Right lung (tissue), 5 donors: ENCODE measurements around the gene TAOK1. TPM values are rescaled to one million over a fixed set of nuclear protein-coding genes. Genes with fewer than 3 reads are reported as not detected.

Experiments used
- DNase-seq, 2 donors: peaks; one replicate each; pipeline ENCODE4 v3.0.0-alpha.2; 2013
- polyA plus RNA-seq, 5 donors: library from polyadenylated mRNA; unstranded; fragments of 120-200 nt; gene quantifications; one replicate each; pipeline versions ENCODE4 v1.2.1 to v1.2.3, GENCODE V29; 2013; ENCODE audit warnings: inconsistent platforms in 1 of 5, low replicate concordance in 1 of 5; ENCODE audit not compliant: insufficient read length in 5 of 5, insufficient read depth in 1 of 5

TAOK1 gene
- polyA plus RNA-seq, 5 donors = 26.3 to 49.3 (median 40.6) TPM

DNA sequence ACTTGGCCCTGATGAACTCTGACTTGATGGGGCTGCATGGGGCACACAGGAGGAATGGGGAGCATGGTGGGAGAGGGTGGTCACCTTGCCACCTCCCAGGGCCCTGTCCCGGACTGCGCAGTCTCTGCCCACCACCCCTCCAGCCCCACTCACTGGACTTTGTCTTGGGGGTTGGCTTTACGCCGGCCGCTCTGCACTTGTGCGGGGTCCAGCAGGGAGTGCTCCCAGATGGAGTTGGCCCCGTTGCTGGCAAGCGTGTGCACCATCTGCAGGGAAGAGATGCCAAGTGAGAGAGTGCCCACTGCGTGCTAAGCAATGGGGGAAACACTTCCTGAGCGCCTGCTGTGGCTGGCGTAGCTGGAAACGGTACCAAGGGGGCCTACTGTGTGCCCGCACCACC, 192.6 kb downstream of the TAOK1 start:
- DNase-seq = no peak

GRCh38 chr17:29583324-29584248, 193.4 kb downstream of the TAOK1 start:
- no peak for DNase-seq

- DNase-seq = no peak
Measured at GRCh38 chr17:29584452-29585079, 194.4 kb downstream of the TAOK1 start.

- DNase-seq = no peak
Measured at GRCh38 chr17:29585080-29585751, 195.1 kb downstream of the TAOK1 start.

DNA sequence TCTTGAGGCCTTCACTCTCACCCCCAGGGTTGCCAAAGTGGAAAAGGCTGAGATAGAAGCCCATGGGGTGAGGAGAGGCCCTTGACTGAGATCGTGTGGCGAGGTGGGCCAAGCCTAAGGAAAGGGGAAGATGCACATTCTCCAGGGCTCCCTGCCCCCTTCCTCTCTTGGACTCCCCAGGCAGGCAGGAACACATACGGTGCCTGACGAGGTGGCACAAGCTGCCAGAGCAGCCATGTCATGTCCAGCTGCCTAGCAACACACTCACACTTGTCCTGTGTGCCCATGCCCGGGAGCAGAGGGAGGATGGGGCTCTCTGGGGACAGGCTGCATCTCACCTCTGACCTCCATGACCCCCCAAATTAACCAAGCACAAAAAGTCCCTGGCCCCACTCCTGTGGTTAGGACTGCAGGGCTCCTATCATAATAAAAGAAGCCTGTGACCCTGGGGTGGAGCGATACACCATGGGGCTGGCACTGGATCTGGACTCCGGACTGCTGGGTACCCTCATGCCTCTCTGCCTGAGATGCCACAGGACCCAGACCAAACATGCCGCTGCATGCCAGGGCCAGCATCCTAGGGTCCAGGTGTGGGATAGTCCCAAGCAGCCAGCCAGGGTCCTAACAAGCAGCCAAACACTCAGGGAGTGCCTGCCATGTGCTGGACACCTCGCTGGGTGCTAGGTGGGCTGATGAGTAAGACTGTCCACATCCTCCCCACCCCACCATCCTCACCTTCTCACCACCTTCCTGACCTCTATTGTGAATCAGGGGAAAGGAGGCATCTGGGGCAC, 196.7 kb downstream of the TAOK1 start:
- DNase-seq = no peak

- DNase-seq = no peak
Measured at GRCh38 chr17:29587591-29587990, 197.4 kb downstream of the TAOK1 start.

DNA sequence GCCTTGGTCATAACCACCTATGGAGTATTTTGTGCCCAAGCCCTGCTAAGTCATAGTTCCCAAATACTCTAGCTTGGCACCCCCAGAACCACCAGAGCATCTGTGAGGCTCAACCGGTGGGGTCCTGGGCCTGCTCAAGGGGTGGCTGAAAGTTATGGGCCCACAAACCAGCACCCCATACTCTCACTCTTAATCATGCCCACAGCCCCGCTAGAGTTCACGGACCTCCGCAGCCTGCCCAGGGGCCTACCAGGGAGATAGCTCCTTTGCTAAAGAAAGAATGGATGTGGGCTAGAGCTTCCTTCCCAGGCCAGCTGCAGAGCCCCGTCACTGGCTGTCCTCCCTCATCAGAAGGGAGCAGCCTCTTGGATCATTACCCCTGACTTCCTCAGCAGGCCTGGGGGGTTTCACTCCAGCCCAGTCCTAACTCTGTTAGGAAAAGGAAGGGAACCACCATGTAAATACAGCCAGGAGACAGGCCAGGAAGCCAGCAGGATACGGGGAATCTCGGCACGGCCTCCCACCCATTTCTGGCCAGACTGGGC, 197.9 kb downstream of the TAOK1 start:
- DNase-seq = no peak

DNA sequence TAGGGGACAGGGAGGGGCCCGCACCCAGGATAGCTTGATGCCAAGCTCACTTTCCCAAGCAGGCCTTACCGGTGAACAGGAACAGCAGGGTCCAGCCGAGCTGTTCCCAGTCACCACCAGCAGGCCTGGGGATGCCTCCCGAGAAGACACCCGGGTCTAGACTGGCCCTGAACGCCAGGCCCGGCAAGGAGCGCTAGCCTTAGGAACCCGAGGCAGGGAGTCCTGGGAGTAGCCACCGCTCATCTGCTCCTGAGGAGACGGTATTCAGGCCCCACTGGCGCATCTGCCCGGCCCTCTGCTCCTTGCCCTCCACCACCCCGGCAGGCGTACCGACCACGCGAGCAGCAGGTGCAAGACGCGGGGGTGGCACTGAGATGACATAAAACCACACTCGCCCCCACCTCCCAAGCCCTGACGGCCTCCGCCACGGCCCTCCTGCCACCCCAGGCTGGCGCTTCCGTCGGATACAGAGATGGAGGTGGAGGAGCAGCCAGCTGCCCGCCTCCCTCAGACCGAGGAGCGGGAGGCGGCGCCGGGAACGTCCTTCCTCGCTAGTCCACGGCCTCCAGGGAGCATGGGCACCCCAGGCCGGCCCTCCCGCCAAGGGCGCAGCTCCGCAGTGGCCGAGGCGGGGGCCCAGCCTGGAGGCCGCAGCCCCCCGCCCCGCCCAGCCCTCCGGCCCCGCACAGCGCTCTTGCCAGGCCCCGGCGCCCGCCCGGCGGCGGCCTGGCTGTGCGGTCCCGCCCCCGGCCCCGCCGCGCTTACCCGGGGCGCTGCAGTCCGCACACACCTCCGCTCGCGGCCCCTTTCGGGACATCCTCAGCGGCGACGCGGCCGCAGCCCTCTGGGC, 198.6 kb downstream of the TAOK1 start:
- DNase-seq = no peak

GRCh38 chr17:29589524-29590410, 199.6 kb downstream of the TAOK1 start, which contains the start of gene GIT1:
Gene GIT1 (minus strand): TSS chr17:29589648. CDS start chr17:29589378, 270 bp downstream.
- peak; percentile 81 to 83 for DNase-seq

DNA sequence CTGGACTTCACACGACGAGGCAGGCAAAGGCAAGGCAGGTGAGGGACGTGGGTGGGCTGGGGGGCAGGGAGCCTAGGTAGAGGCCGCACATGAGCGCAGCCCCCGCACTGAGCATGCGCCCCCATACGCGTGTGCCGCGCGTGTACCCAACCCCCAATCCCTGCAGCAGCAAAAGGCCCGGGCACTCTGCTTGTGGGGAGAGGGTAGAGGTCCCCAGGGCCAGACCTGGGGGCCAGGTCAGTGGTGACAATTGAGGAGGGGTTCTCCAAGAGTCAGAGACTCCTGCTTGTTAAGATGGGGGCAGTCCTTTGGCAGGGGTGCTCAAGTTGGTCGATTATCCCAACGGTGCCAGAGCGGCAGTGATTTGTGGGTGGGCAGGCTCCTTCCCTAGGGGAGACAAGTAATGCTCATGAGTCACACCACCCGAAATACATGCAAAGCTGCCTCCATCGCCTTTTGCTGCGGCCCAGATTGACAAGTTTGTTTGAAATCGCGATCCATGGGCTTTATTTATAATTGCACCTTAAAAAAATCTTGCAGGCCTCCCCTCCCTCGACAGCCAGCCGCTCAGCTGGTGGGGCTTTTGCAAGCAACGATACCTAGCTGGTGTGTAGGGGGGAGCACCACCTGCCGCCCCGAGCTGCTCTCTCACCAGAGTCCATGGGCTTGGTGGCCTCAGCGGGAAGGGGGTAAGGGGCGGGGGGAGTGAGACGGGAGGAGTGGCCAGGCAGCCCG, 200.4 kb downstream of the TAOK1 start:
- no peak for DNase-seq

DNA sequence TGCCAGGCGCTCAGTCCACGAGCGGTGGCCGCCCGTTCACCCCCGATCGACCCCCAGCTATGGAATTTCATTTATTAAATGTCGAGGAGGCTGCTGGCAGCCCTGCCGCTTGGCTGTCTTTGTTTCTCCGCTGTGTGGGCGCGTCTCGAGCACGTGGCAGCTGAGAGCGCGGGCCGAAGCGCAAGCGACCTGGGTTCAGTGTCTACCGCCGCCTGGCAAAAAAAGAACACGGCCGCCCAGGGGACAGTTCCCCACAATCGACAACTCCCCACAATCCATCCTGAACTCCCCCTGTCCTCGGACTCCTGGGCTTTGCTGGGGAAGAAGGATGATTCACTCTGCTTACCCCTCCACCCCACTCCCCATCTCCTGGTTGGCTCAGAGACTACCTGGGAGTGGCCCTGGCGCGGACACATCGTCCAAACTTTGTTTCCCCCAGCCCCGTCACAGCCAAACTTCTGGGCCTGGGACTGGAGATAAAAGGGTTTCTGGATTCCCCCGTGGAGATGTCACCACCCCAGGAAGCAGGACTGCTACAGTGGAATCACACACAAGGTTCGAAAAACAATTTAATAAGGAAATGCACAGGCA, 201.1 kb downstream of the TAOK1 start:
- peak; percentile 52 to 57 for DNase-seq

- peak; percentile 87 to 89 for DNase-seq
Measured at GRCh38 chr17:29591737-29592608, 201.8 kb downstream of the TAOK1 start.

- no peak for DNase-seq
Measured at GRCh38 chr17:29592850-29593551, 202.8 kb downstream of the TAOK1 start, which contains the start of gene ANKRD13B. Gene ANKRD13B (plus strand): TSS chr17:29593132. CDS start chr17:29593622, 490 bp downstream.

DNA sequence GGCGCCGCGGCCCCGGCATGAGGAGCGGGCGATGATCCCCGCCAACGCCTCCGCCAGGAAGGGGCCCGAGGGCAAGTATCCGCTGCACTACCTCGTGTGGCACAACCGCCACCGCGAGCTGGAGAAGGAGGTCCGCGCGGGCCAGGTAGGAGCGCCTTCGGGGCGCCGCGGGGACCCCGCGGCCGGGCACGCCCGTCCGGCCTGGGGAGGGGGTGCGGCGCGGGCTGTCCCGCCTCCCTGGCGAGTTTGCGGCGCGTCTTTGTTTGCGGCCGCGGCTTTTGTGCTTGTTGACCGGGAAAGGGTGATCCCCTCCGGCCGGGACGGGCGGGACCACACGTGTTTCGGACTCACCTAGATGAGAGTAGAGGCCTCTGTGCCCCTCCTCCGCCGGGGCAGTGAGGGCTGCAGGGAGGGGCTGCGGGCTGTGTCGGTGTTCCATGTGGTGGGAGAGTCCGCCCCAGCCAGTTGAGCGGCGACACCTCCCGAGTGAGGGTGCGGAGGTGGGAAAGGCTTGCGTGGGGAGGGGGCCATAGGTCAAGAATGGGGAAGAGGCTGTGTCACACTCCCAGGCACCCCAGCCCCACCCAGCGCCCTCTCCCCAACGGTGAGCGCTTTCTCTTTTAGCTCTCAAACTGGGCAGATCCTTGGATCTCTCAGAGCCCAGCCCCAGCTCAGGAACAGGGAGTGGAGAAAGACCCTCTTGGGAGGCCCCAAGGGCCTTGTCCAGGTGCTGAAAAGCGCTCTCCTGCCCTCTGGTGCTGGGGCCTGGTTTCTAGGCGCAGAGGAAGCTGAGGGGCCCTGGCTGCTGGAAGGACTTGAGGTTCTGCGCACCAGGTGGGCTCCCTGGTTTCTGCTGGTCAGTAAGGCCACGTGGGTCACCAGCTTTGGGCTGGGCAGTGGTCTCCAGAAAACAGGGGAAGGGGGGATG, 203.7 kb downstream of the TAOK1 start:
- DNase-seq = no peak

DNA sequence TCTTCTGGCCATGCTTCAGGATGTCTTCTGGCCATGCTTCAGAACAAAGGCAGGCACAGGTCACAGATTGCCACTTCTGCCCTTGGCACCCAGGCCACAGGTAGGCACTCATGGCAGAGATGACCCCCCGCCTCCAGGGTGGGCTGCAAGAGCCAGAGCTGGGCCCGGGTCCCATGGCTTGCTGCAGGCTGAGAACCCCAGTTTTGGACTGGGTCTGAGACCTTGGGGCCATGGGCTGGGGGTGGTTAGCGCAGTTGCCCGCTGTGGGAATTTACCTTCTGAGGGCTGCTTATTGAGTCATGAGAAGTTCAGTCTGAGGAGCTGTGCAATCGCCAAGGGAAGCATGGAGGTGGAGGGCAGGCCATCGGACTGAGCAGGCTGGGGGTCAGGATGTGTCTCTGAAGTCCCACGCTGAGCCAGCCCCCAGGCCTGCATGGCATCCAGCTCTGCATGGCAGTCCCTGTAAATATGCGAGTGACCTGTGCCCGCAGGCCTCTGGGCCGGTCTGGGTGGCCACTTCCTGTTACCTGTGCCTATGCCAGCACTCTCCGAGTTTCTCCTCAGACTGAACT, 204.4 kb downstream of the TAOK1 start:
- DNase-seq = no peak
